OCI-LY7 (cell line): ENCODE results near the gene KLK8.

ENCODE experiments used
- CTCF ChIP-seq: fragments of 200-600 bp; sonication (generic); conservative IDR thresholded peaks from 2 replicates; pipeline ENCODE4 v1.5.1; 2014; ENCODE audit warnings: mild to moderate bottlenecking, antibody characterized with exemption, low read length, moderate library complexity, mixed read lengths
- EZH2phosphoT487 ChIP-seq: fragments of 200-600 bp; sonication (generic); IDR thresholded peaks from 2 replicates; pipeline ENCODE4 v1.6.1; 2018; ENCODE audit warnings: low read depth, borderline replicate concordance, mild to moderate bottlenecking, mixed run types, antibody characterized with exemption, low read length, moderate library complexity, mixed read lengths

- TF ChIP-seq CTCF (no peak), EZH2phosphoT487 (no peak)
Measured at GRCh38 chr19:51007488-51007887, 6.1 kb upstream of the KLK8 start.
